GM19238 (cell line): ENCODE data around the gene DHRS9.

Experiments
- DNase-seq: peaks from one replicate; pipeline ENCODE4 v3.0.0; 2011; ENCODE audit warnings: low spot score; ENCODE audit not compliant: insufficient read length

Gene DHRS9

DNA sequence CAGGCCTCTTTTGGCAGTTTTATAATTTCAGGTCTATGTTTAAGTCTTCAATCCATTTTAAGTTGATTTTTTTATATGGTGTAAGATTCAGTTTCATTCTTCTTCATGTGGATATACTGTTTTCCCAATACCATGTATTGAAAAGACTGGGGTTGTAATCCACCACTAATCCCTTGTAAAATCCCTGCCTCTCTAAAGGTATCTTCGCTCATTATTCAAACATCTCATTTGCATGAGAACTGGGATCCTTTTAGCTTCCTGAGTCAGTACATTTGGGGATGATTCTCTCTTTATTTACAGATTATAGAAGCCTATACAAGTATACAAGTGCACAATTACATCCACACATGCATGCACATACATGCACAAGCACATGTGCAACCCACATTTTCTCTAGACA lies 25.3 kb downstream of the DHRS9 start:
- DNase-seq, result no peak

DNA sequence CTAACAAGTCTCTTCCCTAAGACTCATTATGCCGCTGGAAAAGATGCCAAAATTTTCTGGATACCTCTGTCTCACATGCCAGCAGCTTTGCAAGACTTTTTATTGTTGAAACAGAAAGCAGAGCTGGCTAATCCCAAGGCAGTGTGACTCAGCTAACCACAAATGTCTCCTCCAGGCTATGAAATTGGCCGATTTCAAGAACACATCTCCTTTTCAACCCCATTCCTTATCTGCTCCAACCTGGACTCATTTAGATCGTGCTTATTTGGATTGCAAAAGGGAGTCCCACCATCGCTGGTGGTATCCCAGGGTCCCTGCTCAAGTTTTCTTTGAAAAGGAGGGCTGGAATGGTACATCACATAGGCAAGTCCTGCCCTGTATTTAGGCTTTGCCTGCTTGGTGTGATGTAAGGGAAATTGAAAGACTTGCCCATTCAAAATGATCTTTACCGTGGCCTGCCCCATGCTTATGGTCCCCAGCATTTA lies 26.3 kb downstream of the DHRS9 start:
- DNase-seq, result no peak

DNA sequence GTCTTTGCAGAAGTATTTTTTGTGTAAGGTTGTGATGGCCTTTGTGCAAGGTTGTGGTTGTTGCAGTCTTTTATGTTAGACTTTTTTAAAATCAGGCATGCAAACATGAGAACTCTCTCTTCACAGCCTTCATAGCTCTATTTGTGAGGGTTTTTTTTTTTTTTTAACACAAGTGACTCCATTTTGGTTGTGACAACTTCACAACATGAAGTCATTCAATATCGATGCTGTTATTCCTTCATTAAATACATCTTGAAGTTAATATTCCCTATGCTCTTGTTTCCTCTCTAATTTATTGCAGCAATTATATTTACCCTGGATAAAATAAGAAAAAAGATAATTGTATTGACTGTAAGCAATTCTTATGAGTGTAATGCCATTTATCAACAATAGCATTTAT lies 35.5 kb downstream of the DHRS9 start:
- DNase-seq, result no peak

DNA sequence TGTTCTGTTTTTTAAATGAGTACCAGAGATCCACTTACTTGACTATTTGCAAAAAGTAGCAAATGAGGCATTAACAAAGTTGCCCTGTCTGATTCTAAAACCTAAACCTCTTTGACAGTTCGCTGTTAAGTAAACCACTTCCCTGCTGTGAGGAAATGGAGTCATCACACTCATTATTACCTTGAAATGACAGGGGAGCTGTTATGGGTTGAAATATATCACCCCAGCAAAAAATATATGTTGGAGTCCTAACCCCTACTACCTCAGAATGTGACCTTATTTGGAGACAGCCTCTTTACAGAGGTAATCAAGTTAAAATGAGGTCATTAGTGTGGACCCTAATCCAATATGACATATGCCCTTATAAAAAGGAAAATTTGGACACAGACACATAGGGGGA lies 36.1 kb downstream of the DHRS9 start:
- DNase-seq, result no peak

DNA sequence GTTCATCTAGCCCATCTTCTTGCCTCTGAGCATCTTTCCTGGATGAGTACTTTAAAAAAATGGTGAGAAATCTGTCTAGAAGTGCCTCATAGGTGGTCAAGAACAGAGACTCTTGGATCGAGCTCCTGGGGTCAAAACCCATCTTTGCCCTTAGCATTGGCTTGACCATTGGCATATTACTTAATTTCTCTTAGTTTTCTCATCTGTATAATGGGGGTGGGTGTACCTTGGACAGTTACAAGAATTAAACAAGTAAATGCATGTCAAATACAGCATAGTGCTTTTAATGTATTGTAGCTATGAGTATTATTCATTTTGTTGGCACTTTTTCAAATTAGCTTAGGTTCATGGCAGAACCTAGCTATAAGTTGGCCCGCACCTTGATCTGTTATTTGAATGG lies 36.8 kb downstream of the DHRS9 start:
- no peak for DNase-seq

DNA sequence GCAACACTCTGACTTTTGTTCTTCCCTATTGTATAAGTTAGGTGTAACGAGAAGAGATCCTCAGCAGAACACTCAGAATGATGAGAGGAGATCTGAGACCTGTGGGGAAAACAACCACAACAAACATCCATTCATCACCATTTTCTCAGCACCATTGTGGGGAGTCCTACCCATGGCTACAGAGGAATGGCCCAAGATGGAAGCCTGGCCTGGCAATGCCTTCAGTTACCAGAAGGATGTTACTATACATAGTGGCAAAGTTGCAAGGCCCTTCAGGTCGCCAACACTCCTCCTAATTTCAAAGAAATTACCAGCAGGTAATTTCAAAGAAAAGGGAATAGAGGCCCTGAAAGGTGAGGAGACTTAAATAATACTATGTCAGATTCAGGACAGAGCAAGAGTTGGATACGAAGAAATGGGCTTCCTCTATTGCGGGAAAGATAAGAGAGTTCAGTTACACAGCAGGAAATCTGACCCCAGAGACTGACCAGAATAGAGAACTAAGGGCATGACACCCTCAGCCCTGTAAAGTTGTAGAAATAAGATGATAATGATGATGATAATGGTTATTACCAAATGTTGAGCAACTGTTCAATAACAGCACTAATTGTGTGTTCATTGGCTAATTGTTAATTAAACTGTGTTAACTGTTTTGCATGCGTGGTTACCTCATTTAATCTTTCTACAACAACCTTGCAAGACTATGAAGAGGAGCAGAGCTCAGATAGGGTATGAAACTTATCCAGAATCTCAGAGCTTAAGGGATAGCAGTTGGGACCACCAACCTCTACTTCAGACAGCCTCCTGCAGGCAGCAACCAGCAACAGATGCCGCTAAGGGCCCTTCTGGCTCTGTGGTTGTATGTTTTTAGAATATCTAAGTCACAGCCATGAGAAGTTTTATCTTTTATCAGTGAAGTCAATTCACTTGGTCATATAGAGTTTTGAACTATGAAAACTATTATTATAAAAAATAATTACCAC lies 37.5 kb downstream of the DHRS9 start:
- DNase-seq, result no peak

DNA sequence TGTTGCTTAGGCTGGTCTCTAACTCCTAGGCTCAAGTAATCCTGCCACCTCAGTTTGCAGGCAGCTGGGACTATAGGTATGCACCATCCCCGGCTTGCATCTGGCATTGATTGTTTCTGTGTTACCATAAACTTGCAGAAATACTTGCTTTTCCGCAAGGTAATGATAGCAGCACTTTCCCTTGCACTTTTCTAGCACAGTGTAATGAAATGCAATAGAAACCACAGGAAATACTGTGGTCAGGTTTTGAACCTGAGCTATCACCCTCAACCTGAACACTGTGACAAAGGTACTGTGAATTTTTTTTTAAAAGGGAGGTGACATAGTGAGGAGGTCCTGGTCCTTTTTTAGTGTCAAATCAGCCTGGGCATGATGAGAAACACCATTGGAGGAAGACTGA lies 38.3 kb downstream of the DHRS9 start:
- DNase-seq, result no peak

DNA sequence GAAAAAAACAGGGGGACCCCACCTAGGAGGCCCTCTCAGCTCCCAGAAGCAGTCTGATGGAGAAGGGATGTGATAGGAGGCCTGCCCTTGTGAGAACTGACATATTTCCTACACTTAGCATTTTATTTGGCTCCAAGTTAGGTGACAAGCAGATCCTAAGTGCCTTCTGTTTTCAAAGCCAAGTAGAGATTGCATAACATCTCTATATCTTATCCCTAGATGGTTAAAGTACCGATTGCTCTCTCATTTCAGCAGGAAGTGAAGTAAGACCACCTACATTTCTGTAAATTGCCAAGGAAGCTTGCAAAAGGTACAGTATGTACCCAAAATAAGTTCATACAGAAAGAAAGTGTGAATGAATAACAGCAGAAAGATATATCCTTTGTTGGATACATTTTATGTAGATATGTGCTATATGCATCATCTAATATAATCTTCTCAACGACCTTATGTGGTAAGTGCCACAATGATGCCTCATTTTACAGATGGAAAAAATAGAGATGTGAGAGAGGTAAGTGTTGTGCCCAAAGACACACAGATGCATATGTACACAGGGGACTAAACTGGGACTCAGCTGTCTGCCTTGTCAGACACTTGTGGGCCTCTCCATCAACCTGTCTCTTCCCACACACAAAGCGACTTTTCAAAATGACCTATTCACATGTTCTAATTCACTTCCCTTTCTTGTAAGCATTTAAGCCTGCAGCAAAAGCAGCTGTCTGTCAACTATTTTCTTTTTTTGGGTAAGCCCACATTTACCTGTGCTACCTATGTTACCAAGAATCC lies 38.9 kb downstream of the DHRS9 start:
- DNase-seq, result no peak

DNA sequence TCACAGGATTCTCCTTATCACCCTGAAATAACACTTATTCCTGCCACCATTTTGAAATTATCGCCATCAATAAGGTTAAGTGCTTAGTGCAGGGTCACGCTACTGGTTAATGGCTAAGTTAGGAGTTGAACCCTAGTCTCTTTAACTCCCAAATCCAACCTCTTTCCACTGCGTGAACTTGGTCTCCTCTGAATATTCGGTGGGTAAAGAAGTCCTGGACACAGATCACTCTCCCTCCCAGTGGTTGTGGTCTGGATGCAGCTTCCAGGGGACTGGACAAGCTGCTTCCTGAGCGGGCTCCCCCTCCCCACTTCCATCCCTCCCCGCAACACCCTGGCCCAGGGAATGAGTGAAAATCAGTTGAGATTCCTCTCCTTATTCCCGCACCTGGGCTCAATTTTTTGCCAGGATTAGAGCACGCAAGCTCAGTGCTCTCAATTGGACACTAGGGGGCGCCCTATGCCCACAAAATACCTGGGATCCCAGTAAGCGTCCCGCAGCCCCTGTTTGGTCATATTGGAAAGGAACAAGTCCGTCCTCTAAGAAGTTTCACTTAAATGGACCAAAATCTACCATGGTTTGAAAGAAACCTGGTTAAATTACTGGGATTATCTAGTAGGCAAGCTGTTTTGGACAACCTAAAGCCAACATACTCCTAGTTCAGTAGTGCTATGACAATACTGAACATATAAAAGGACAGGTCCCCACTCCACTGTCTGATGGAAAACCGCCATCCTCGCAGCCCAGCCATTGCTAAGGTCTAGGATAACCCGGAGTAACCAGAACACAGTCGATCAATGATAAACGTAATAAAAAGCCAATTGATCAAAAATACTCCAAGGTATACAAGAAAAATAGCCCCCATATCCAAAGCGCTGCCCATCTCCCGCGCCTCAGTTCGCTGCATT lies 40.4 kb downstream of the DHRS9 start:
- DNase-seq, result peak; percentile 23

DNA sequence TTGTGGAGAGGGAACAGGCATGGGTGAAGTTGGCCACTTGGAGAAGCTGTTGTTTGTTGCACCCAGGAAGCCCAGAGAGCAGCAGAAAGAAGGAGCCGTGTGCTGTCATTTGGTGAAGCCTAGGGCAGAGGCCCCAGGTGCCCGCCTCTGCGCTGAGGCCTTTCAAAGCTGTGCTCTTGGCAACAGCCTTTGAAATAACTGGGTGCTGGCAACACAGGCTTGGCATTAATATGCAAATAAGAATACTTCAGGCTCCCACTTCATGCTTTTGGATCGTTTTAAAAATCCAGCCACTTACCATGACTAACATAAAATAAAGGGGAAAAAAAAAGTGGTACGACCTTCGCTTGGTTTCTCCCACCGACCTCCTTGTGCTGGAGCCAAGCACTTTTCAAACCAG lies 41.1 kb downstream of the DHRS9 start:
- no peak for DNase-seq

DNA sequence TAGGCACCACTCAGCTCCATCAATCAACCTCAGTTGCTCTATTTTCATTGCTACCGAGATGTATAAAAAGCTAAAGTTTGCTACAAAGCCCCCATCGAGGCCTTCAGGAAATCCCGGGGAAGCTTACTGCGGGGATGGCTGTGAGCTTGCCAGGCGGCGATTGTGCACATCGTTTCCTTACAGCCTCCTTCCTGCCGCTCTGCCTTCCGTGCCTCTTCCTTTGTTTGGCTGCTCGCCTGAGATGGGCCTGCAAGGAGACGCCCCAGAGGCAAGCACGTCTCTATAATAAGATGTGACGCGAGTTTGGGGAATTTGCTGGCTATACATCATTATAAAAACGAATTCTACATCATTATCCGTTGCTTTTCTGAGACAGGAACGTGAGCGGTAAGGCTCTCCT lies 41.6 kb downstream of the DHRS9 start:
- DNase-seq, result no peak

DNA sequence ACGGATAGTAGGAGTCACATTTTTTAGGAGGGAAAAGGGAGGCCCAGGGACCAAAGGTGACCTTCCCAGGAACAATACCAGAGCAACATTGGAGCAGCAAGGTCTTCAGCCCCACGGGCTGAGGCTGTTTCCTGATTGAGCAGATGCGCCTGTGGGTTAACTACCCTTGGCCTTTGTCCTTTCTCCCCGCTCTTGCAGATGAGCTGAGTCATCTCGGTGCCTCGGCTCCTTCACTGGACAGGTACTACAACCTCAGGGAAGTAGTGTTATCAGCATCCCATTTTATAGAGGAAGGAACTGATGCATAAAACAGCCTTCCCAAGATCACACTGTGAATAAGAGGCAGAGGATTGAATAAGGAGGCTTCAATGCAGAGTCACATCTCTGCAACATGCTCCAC lies 43.5 kb downstream of the DHRS9 start:
- DNase-seq, result no peak

DNA sequence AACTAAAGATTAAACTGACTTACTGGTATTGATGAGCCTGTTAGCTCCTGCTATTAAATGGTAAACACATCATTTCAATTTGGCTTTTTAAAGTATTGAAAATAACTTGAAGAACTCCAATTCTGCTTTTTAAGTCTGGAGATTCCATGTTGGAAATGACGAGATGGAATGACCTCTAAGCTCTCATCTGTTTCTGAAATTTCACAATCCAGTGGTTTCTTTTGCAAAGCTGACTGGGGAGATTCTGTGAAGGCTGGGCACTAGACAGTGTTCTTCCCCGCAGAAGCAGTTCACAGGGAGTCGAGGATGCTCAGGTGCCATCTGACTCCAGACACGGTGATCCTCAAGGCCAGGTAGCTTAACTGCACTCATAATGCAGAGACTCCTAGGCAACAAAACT lies 44.7 kb downstream of the DHRS9 start:
- DNase-seq, result no peak

DNA sequence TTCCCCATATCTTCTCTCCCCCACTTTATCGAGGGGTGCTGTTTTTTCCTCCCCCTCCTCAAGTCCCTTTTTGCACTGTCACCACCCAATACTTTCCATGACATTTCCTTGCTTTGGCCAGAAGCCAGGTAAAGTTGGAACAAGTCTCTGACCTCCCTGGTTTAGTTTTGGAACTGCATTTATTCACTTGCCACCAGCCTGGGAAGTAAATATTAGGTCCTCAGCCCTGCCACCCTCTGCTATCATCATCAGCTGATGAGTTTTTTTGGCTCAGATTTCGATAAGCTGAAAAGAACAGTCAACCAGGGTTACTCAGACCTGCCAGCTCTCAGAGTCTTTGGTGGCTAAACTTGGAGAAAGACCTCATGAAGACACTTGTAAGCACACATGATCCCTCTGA lies 47.0 kb downstream of the DHRS9 start:
- DNase-seq, result no peak

DNA sequence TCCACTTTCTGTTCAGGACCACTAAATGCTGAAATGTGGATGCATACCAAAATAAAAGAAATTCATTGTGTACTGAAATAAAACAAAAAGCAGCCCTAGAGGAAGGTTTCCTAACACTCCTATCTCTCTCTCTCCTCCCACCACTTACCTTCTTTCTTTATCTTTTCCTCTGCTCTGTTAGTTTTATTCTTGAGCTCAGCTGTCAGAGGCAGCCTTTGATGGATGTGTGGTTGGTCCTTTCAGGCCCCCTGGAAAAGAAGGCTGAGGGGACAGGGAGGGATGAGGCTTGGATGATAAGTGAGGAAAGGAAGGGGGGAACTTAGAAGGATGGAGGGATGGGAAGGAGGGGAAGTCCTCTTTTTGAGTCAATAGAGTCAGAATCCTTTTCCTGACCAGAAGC lies 47.6 kb downstream of the DHRS9 start:
- DNase-seq, result no peak

DNA sequence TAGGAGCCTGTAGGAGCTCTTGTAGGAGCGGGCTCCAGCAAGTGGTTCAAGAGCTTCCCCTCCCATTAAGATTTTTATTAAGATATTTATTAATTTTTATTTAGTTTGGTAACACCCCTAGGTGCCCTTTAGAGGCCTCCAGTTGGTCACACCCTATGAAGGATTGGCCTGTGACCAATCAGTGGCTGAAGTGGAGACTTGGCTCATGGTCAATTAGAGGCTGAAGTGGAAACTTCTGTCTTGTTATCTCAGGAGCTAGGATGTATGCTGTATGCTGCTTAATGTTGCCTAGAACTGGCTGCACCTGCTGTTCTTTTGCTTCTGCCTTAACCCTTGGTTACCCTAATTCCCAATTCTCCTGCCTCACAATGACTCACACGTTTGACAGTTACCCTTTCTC lies 48.7 kb downstream of the DHRS9 start:
- no peak for DNase-seq

DNA sequence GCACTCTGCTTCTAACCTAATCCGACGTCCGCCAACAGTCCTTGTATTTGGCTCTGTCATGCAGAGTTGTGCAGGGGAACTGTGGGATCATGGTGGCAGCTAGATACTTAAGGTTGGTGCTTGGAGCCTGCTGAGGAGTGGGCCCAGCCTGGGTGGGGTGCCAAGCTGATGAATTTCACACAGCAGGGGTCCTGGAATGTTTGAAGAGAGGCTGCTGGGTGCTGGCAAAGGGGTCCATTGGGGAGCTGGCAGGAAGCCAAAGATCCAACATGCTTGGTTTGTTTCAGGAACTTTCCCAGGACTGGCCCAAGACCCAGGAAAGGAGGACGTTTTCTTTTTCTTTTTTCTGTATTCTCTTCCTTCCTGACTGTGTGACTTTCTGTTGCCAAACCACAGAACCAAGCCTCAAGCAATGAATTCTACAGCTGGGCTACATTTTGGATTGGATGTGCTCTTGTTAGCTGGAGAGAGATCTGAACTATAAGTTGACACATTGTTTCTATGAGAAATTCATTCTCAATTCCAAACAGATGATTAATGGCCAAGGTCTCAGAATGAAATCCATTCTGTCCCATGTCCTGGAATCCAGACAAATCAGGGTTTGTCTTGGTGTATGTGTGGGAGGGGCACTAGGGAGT lies 49.9 kb downstream of the DHRS9 start:
- DNase-seq, result no peak

DNA sequence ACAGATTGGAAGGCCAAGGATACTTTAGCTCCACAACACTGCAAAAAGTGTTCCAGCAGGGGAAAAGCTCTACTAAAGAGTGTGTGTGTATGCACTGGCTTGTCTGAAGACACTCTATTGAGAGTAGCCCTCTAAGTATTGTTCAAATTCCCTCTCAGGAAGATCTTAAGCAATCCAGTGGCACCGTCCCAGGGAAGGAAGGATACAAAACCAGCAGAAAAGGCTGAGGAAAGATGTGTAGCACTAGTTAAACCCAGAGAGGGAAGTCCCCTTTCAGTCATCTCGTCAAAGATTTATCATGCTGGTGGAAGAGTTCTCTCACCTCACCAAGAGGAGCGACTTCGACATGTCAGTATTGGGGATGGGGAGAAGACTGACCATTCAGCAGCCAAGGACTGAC lies 50.5 kb downstream of the DHRS9 start:
- DNase-seq, result no peak

DNA sequence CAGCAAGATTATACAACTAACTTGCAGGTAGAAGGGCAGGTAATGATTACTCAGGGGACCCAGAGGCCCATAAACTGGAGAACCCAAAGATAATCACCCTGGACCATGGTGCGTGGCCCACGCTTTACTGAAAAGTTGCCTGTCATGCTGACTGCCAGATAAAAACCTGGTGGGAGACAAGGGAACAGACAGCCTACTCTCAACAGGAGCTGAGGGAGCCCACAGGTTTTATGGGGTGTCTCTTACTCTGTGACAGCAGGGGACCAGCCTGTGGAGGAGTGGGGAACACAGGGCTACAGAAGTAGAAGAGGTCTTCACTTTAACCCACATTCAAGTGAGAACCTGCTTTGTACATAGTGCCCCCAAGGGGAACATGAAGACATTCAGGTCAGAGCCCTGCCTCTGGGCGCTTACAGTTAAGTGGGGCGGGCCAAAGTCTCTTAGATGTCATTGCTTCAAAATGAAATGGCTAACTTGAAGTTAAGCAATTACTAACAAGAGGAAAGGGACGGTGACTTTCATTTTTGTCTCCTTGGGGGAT lies 60.4 kb downstream of the DHRS9 start:
- no peak for DNase-seq
